Tibial nerve (tissue), 4 donors: ENCODE results near the gene ALAD. TPM values are rescaled to one million over a fixed set of nuclear protein-coding genes. Genes with fewer than 3 reads are reported as not detected.

ENCODE experiments used
- DNase-seq, 2 donors: peaks; one replicate each; pipeline ENCODE4 v3.0.0-alpha.2; 2019; ENCODE audit warnings: low spot score in 2 of 2
- H3K27ac ChIP-seq, 4 donors: fragments of 200-600 bp; sonication (generic) in 3 of 4; one replicate each; pipeline ENCODE4 v1.5.1; 2017 to 2019; ENCODE audit warnings: mild to moderate bottlenecking in 1 of 4
- H3K27me3 ChIP-seq, 2 donors: fragments of 200-600 bp; sonication (generic) in 1 of 2; one replicate each; pipeline versions ENCODE4 v1.5.1 to v1.6.0; 2017 to 2019
- H3K36me3 ChIP-seq, 3 donors: fragments of 200-600 bp; sonication (generic); one replicate each; pipeline ENCODE4 v1.5.1; 2018 to 2019
- H3K4me1 ChIP-seq, 4 donors: fragments of 200-600 bp; sonication (generic) in 3 of 4; one replicate each; pipeline ENCODE4 v1.5.1; 2017 to 2019
- H3K4me3 ChIP-seq, 4 donors: fragments of 200-600 bp; sonication (generic) in 3 of 4; one replicate each; pipeline ENCODE4 v1.5.1; 2017 to 2019; ENCODE audit warnings: mild to moderate bottlenecking in 1 of 4, moderate library complexity in 1 of 4
- H3K9me3 ChIP-seq, 4 donors: fragments of 200-600 bp; sonication (generic) in 3 of 4; one replicate each; pipeline ENCODE4 v1.5.1; 2017 to 2019
- EP300 ChIP-seq, 2 donors: sonication (generic); formaldehyde crosslinking; IDR thresholded peaks; one replicate each; pipeline ENCODE4 v1.6.1; 2017; ENCODE audit warnings: antibody characterized with exemption in 2 of 2, mild to moderate bottlenecking in 1 of 2
- POLR2A ChIP-seq, 2 donors: fragments of 450-650 bp; IDR thresholded peaks; one replicate each; pipeline ENCODE4 v1.6.1; 2017; ENCODE audit warnings: antibody characterized with exemption in 2 of 2, mild to moderate bottlenecking in 2 of 2, moderate library complexity in 2 of 2
- WGBS, 2 donors: methylation state at CpG; one replicate each; pipeline ENCODE4 v1.1.5; 2018; 5-methylcytosine and 5-hydroxymethylcytosine counted together
- total RNA-seq, 4 donors: library from RNA; depleted of rRNA; stranded (reverse); fragments of >200 nt; gene quantifications; one replicate each; pipeline ENCODE4 v1.1.0, GENCODE V29; 2016
- TF ChIP-seq, protein P1 (sequence below), 5 experiments: fragments of 200-600 bp in 3 of 5; fragments of 450-650 bp in 2 of 5; sonication (generic) in 3 of 5; IDR thresholded peaks; one replicate each; pipeline ENCODE4 v1.5.1; 2016 to 2019; ENCODE audit warnings: antibody characterized with exemption in 5 of 5, mild to moderate bottlenecking in 3 of 5, moderate library complexity in 2 of 5

ALAD gene
- total RNA-seq, 4 donors from 2014 or later: 36.3 to 80.4 (median 46.8) TPM

DNA sequence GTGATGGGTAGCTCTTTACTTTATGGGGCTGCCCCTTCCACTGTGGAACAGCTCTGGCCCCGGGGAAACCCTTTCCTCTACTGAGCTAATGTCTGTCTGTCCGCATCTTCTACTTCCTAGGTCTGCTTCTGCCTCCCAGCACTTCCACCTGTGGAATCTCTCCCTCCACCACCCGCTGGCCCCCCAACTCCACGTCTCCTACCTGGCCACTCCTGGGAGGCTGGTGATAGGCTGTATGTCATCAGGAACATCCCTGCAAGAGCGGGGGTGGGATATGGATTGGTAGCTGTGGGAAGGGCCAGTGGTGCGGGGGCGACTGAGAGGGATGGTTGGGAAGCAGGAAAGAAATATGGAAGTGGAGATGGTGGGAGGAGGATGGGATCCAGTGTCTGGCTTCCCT lies 9.2 kb downstream of the ALAD start:
- H3K4me1 ChIP-seq: peaks cover 0 to 8% (median 0%) of the 10 kb centered on the region in 4 donors
- DNase-seq: no peak
- no peak for TF ChIP-seq EP300 (IDR thresholded peaks at IDR 0.05)
- TF ChIP-seq POLR2A (IDR thresholded peaks at IDR 0.05): no peak
- TF ChIP-seq, protein P1, sequence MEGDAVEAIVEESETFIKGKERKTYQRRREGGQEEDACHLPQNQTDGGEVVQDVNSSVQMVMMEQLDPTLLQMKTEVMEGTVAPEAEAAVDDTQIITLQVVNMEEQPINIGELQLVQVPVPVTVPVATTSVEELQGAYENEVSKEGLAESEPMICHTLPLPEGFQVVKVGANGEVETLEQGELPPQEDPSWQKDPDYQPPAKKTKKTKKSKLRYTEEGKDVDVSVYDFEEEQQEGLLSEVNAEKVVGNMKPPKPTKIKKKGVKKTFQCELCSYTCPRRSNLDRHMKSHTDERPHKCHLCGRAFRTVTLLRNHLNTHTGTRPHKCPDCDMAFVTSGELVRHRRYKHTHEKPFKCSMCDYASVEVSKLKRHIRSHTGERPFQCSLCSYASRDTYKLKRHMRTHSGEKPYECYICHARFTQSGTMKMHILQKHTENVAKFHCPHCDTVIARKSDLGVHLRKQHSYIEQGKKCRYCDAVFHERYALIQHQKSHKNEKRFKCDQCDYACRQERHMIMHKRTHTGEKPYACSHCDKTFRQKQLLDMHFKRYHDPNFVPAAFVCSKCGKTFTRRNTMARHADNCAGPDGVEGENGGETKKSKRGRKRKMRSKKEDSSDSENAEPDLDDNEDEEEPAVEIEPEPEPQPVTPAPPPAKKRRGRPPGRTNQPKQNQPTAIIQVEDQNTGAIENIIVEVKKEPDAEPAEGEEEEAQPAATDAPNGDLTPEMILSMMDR (IDR thresholded peaks at IDR 0.05): no peak
- 85 to 91% methylated on average over 7 of the region's 7 CpGs for WGBS, 2 donors
- no peak overlapping the region for H3K4me3 ChIP-seq
- H3K9me3 ChIP-seq: no peaks in the 10 kb centered on the region
- peak overlapping the region in 1 of 4 donors; percentile 54 for H3K27ac ChIP-seq
- peaks cover 0 to 76% (median 9%) of the 10 kb centered on the region in 3 donors for H3K36me3 ChIP-seq
- H3K27me3 ChIP-seq: no peaks in the 10 kb centered on the region

DNA sequence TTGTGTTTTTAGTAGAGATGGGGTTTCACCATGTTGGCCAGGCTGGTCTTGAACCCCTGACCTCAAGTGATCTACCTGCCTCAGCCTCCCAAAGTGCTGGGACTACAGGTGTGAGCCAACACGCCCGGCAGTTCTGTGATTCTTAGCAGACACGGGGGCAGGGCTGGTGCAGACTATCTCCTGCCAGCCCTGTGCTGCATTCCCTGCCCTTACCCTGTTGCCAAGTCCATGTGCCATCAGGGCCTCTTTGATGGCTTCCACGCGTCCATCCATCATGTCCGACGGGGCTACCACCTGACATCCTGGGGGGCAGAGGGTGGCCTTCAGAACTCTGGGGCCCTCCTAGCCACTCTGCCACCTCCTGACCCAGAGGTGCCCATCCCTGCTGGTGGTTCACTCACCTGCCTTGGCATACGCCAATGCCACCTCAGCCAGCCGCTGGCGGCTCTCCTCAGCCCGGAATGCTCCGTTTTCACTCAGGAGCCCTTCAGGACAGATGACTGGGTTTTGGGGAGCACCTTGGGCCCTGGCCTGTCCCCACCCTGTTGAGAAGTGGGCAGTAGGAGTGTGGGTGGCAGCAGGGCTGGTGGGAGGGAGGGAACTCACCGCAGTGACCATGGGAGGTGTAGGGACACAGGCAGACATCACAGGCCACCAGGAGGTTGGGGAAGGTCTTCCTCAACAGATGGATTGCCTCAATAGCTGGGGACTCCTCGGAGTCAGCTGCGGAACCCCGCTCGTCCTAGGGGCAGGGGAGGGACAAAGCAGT lies 10.7 kb downstream of the ALAD start:
- peaks cover 0 to 5% (median 0%) of the 10 kb centered on the region in 4 donors for H3K4me1 ChIP-seq
- no peaks in the 10 kb centered on the region for H3K9me3 ChIP-seq
- TF ChIP-seq, protein P1 (IDR thresholded peaks at IDR 0.05): no peak
- TF ChIP-seq POLR2A (IDR thresholded peaks at IDR 0.05): no peak
- TF ChIP-seq EP300 (IDR thresholded peaks at IDR 0.05): no peak
- whole genome bisulfite sequencing, 2 donors: 90 to 97% methylated on average over 15 to 17 of the region's 17 CpGs
- H3K27me3 ChIP-seq: no peaks in the 10 kb centered on the region
- H3K4me3 ChIP-seq: no peak overlapping the region
- DNase-seq: no peak
- no peak overlapping the region for H3K27ac ChIP-seq
- H3K36me3 ChIP-seq: peaks cover 0 to 88% (median 9%) of the 10 kb centered on the region in 3 donors

DNA sequence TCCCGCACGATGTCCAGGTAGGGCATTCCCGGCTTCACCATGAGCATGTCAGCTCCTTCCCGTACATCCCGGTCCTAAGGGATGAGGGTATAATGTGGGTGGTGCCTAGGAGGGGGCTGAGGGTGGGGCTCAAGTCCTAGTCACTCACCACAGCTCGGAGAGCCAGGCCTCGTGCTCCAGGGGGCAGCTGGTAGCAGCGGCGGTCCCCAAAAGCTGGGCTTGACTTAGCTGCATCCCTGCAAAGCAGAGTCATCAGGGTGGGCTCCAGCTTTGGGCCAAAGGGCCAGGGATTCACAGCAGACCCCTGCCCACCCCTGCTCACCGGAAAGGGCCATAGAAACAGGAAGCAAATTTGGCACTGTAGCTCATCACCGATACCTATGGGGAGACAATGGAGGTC lies 11.6 kb downstream of the ALAD start:
- no peak overlapping the region for H3K4me3 ChIP-seq
- no peak for TF ChIP-seq POLR2A (IDR thresholded peaks at IDR 0.05)
- TF ChIP-seq, protein P1 (IDR thresholded peaks at IDR 0.05): no peak
- no peak for TF ChIP-seq EP300 (IDR thresholded peaks at IDR 0.05)
- no peaks in the 10 kb centered on the region for H3K27me3 ChIP-seq
- H3K9me3 ChIP-seq: no peaks in the 10 kb centered on the region
- no peak for DNase-seq
- peaks cover 0 to 84% (median 9%) of the 10 kb centered on the region in 3 donors for H3K36me3 ChIP-seq
- no peak overlapping the region for H3K27ac ChIP-seq
- 92 to 95% methylated on average over 10 to 11 of the region's 11 CpGs for WGBS, 2 donors
- peaks cover 0 to 5% (median 0%) of the 10 kb centered on the region in 4 donors for H3K4me1 ChIP-seq

DNA sequence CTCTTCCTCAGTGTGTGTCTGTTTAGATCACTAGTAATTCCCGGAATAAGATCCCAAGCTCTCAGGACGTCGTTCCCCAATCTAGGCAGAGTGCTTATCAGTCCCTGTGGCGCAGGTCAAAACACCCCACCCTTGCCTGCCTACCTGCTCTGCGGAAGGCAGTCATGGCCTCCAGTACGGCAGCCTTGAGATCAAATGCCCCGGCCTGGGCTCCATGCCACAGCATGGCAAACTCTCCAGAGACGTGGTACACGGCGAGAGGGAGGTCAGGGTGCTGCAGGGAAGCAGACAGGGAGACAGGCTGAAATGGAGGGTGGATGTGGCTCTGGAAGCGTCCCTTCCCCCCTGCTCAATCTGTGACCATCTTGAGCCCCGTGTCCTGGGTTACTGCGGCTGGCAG lies 12.3 kb downstream of the ALAD start:
- WGBS, 2 donors: 87 to 90% methylated on average over 12 to 13 of the region's 13 CpGs
- H3K4me3 ChIP-seq: no peak overlapping the region
- no peak overlapping the region for H3K27ac ChIP-seq
- peaks cover 0 to 3% (median 0%) of the 10 kb centered on the region in 4 donors for H3K4me1 ChIP-seq
- no peaks in the 10 kb centered on the region for H3K27me3 ChIP-seq
- H3K36me3 ChIP-seq: peaks cover 0 to 84% (median 9%) of the 10 kb centered on the region in 3 donors
- DNase-seq: no peak
- TF ChIP-seq POLR2A (IDR thresholded peaks at IDR 0.05) (no peak), EP300 (IDR thresholded peaks at IDR 0.05) (no peak)
- TF ChIP-seq, protein P1 (IDR thresholded peaks at IDR 0.05): no peak
- no peaks in the 10 kb centered on the region for H3K9me3 ChIP-seq

DNA sequence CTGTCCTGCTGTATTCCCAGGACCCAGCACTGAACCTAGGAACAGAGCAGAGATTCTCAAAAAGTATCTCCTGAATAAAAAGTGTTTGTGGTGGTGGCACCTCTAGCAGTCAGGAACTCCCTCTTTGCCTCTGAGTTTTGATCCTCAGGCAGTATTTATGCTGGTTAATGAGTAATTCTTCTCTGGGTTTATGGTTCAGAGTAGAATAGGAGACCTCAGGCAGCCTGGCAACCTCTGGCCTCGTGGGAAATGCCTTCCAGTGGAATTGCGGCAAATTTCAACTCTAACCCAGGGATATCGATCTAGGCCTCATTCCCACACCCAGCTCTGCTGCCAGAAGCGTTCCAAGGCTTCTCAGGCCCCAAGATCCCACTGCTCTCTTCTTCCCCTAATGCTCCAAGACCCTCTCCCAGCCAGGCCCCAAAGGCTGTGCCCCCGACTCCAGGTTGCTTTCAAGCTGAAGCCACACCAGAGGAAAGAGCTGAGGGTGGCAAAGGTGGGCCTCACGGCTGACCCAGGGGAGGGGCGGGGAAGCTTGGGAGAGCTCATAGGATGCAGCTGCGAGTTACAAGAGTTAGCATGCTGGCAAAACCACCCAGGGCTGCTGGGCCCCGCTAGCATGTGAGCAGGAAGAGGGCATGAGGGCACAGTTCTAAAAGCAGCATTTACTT lies 13.4 kb downstream of the ALAD start:
- Histone ChIP-seq H3K4me3 (no peak overlapping the region), H3K27me3 (no peaks in the 10 kb centered on the region), H3K9me3 (no peaks in the 10 kb centered on the region), H3K36me3 (peaks cover 0 to 75% (median 9%) of the 10 kb centered on the region in 3 donors), H3K27ac (no peak overlapping the region), H3K4me1 (no peaks in the 10 kb centered on the region)
- TF ChIP-seq POLR2A (IDR thresholded peaks at IDR 0.05) (no peak), EP300 (IDR thresholded peaks at IDR 0.05) (no peak)
- TF ChIP-seq, protein P1 (IDR thresholded peaks at IDR 0.05): no peak
- WGBS, 2 donors: 70 to 72% methylated on average over 9 of the region's 9 CpGs
- no peak for DNase-seq
